ENCODE results near the gene CD5L.

Gene CD5L

DNA sequence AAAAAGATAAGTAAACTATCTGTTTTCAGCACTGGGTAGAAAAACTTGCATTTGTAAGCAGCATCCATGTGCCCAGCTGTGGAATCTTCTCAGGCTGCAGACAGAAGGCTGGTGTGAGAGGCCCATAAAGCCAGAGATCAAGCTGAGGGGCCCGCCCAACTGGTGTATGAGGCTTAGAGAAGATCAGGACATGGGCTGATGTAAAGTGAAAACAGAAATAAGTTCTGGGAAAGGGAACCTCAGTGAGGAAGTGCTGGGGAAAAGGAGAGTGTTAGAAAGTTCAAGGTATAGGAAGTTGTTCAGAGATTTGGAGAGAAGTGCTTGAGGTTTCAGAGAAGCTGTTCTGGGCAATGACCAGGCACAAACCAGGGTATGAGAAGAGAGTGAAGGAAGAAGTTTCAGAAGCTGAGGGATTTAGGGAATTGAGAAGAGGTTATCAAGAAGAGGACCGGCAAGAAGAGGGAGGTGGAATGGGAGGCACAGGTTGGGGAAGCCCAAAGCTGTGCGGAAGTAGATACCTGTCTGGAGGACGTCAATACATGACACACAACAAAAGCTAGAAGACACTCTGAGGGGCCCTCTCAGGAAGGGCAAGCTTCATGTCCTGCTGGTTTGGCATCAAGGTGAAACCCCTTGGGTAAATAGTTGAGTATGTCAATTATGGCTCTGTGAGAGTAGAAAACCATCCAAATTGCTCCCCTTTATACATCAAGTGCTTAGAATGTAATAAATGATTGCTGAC, 2.7 kb upstream of the CD5L start:
- Histone ChIP-seq H3K27ac (ENCODE audit: low read depth, low read length, severe bottlenecking) (no peak overlapping the region), H3K9me3 (ENCODE audit: control insufficient read depth, low read length) (no peaks in the 10 kb centered on the region), H3K4me3 (ENCODE audit: extremely low read depth, insufficient read depth, low read length, poor library complexity, severe bottlenecking) (no peak overlapping the region), H3K4me1 (ENCODE audit: control insufficient read depth, insufficient read depth, low read length, poor library complexity, severe bottlenecking) (no peaks in the 10 kb centered on the region), H3K36me3 (ENCODE audit: control insufficient read depth, insufficient read depth, low read length) (no peaks in the 10 kb centered on the region)
- 73 to 94% methylated on average over 1 to 2 of the region's 4 CpGs for WGBS, 2 experiments (ENCODE audit: insufficient coverage in 2 of 2)

DNA sequence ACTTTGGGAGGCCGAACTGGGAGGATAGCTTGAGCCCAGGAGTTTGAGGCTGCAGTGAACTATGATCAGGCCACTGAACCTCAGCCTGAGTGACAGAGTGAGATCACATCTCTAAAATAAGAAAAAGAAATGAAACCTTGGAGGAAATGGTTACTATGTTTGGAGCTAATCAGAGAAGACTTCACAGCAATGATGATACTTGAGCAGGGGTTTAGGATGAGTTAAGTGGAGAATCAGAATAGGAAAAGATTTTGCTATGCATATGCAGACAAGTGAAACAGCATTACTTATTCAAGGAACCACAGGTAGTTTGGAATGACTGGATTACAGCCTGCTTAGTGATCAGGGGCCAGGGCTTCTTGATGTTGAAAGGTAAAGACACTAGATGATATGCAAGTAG, 1.3 kb upstream of the CD5L start:
- WGBS, 2 experiments (ENCODE audit: insufficient coverage in 2 of 2) = 91% methylated on average over 1 of the region's 1 CpG; no CpG with 5 or more reads in 1 of the 2 experiments
- Histone ChIP-seq H3K27ac (ENCODE audit: low read depth, low read length, severe bottlenecking) (no peak overlapping the region), H3K4me3 (ENCODE audit: extremely low read depth, insufficient read depth, low read length, poor library complexity, severe bottlenecking) (no peak overlapping the region), H3K4me1 (ENCODE audit: control insufficient read depth, insufficient read depth, low read length, poor library complexity, severe bottlenecking) (no peaks in the 10 kb centered on the region), H3K36me3 (ENCODE audit: control insufficient read depth, insufficient read depth, low read length) (no peaks in the 10 kb centered on the region), H3K9me3 (ENCODE audit: control insufficient read depth, low read length) (no peaks in the 10 kb centered on the region)

DNA sequence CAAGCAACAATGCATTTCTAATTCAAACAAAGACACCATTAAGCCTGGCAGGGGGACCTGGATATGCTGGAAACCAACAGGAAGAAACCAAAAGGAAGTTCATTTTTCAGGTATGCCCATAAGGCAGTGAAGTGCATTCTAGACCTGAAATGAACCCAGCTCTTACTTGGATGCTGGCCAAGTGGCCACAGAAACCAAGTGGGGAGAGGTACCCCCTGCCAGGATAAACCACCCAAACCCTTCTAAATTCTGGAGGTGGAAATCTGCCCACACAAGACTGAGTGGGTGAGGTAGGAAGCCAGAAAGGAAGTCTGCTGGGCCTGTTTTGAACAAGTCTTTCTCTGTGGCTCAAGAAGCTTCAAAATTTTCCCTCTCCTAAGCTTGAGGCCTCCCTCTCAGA, 2.6 kb downstream of the CD5L start:
- H3K27ac ChIP-seq (ENCODE audit: low read depth, low read length, severe bottlenecking) = no peak overlapping the region
- H3K9me3 ChIP-seq (ENCODE audit: control insufficient read depth, low read length) = no peaks in the 10 kb centered on the region
- H3K4me3 ChIP-seq (ENCODE audit: extremely low read depth, insufficient read depth, low read length, poor library complexity, severe bottlenecking) = no peak overlapping the region
- H3K4me1 ChIP-seq (ENCODE audit: control insufficient read depth, insufficient read depth, low read length, poor library complexity, severe bottlenecking) = no peaks in the 10 kb centered on the region
- H3K36me3 ChIP-seq (ENCODE audit: control insufficient read depth, insufficient read depth, low read length) = no peaks in the 10 kb centered on the region

DNA sequence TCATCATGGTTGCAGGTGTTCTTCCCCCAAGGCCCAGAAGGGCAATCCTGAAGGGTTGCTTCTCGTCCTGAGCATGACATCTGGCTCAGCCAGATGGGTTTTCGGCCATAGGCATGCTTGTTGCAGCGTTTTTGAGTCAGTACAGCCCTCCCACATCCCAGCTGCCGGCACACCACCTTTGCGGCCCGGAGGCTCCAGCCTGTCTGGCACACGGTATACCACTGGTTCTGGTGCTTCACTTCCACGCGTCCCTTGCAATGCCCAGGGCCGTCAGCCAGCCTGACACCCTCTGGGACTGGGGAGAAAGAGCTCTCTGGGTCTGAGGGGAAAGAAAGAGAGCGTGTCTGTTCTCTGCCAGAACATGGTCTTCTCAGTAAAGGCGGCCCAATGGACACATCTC, 7.2 kb downstream of the CD5L start:
- no peak overlapping the region for H3K4me3 ChIP-seq (ENCODE audit: extremely low read depth, insufficient read depth, low read length, poor library complexity, severe bottlenecking)
- no peaks in the 10 kb centered on the region for H3K36me3 ChIP-seq (ENCODE audit: control insufficient read depth, insufficient read depth, low read length)
- WGBS, 2 experiments (ENCODE audit: insufficient coverage in 2 of 2) = 90% methylated on average over 11 of the region's 12 CpGs
- H3K9me3 ChIP-seq (ENCODE audit: control insufficient read depth, low read length) = no peaks in the 10 kb centered on the region
- H3K27ac ChIP-seq (ENCODE audit: low read depth, low read length, severe bottlenecking) = no peak overlapping the region
- no peaks in the 10 kb centered on the region for H3K4me1 ChIP-seq (ENCODE audit: control insufficient read depth, insufficient read depth, low read length, poor library complexity, severe bottlenecking)

DNA sequence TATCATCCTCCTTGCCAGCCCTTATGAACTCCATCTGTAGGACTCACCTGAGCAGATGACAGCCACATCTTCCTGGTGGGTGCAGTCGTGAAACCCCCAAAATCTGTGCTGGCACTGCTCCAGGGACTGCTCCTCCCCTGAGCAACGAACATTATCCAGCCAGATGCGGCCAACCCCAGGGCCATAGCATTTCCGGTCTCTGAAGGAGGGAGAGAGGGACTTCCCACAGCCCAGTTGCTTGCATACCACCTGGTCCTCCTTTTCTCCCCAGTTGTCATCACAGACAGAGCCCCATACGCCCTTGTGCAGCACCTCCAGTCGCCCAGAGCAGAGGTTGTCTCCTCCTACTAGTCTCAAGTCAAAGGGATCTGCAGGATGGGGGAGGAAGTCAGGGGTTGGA, 8.5 kb downstream of the CD5L start:
- no peaks in the 10 kb centered on the region for H3K36me3 ChIP-seq (ENCODE audit: control insufficient read depth, insufficient read depth, low read length)
- H3K4me3 ChIP-seq (ENCODE audit: extremely low read depth, insufficient read depth, low read length, poor library complexity, severe bottlenecking) = no peak overlapping the region
- H3K9me3 ChIP-seq (ENCODE audit: control insufficient read depth, low read length) = no peaks in the 10 kb centered on the region
- H3K27ac ChIP-seq (ENCODE audit: low read depth, low read length, severe bottlenecking) = no peak overlapping the region
- no peaks in the 10 kb centered on the region for H3K4me1 ChIP-seq (ENCODE audit: control insufficient read depth, insufficient read depth, low read length, poor library complexity, severe bottlenecking)
- 70 to 100% methylated on average over 1 to 3 of the region's 6 CpGs for WGBS, 2 experiments (ENCODE audit: insufficient coverage in 2 of 2)

DNA sequence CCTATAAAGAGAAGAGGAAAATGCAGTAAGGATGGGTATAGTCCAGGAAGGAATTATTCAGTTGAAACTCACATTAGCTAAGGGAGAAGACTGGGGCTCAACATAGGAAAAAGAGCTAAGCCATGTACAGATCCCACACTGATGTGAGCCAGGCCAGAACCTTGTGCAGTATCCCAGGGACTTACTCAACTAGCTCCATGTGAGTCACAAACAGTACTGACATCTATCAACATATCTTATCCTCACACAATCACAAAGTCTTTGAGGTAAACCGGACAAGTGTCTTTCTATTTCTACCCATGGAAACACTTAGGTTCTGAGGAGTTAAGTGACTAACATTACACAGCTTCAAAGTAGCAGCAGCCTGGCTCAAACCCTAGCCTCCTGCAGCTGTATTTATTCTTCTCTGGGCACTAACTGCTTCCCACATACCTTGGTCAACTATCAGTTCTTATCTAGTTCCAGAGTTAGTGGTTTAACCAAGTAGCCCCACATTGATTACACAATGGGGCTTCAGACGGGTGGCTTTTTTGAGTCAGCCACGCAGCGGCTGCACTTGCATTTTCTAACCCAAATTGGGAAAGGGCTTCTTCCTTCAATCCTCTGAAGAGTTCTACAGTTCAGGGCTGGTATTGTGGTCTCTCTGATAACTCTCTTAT, 9.5 kb downstream of the CD5L start:
- peak overlapping the region; percentile 55 for H3K27ac ChIP-seq (ENCODE audit: low read depth, low read length, severe bottlenecking)
- H3K4me1 ChIP-seq (ENCODE audit: control insufficient read depth, insufficient read depth, low read length, poor library complexity, severe bottlenecking) = no peaks in the 10 kb centered on the region
- no peaks in the 10 kb centered on the region for H3K9me3 ChIP-seq (ENCODE audit: control insufficient read depth, low read length)
- WGBS, 2 experiments (ENCODE audit: insufficient coverage in 2 of 2) = 75 to 85% methylated on average over 1 to 4 of the region's 4 CpGs
- H3K4me3 ChIP-seq (ENCODE audit: extremely low read depth, insufficient read depth, low read length, poor library complexity, severe bottlenecking) = no peak overlapping the region
- no peaks in the 10 kb centered on the region for H3K36me3 ChIP-seq (ENCODE audit: control insufficient read depth, insufficient read depth, low read length)

DNA sequence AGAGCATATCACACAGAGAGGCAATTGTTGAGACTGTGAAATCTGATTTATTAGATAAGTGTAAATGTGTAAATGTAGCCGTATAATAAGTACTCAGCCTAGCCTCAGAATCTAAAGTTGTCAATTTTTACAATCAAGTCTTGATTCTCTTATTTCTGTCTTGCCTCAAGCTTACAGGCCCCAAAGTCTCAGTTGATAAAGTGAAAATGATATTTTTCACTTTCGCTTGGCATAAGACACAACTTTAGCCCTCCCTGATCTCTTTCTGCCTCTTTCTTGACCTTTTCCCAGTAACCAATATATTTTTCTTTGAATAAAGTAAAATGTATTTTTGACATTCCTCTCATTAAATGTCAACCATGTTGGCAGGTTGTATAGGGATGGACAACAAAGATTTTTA, 10.7 kb downstream of the CD5L start:
- H3K4me1 ChIP-seq (ENCODE audit: control insufficient read depth, insufficient read depth, low read length, poor library complexity, severe bottlenecking) = no peaks in the 10 kb centered on the region

DNA sequence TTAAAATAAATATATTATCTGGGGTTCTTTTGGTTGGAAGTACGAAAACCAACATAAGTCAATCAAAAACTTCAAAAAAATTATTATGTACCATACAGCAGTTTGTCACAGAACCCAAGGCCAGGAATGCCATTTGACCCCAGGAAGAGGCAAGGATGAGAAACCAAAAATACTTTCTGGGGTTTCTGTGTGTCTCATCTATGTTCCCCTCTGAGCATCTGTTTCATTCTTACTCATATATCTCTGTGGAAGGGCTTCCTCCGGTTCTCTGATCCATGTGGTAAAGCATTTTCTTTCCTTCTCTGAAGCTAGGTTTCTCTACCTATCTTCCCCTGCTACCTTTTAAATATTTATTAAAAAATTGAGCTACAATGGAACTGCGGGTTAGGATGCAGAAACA, 11.9 kb downstream of the CD5L start:
- 80% methylated on average over 1 of the region's 3 CpGs; no CpG with 5 or more reads in 1 of the 2 experiments for WGBS, 2 experiments (ENCODE audit: insufficient coverage in 2 of 2)
- Histone ChIP-seq H3K36me3 (ENCODE audit: control insufficient read depth, insufficient read depth, low read length) (no peaks in the 10 kb centered on the region), H3K4me1 (ENCODE audit: control insufficient read depth, insufficient read depth, low read length, poor library complexity, severe bottlenecking) (no peaks in the 10 kb centered on the region), H3K27ac (ENCODE audit: low read depth, low read length, severe bottlenecking) (no peak overlapping the region), H3K4me3 (ENCODE audit: extremely low read depth, insufficient read depth, low read length, poor library complexity, severe bottlenecking) (no peak overlapping the region), H3K9me3 (ENCODE audit: control insufficient read depth, low read length) (no peaks in the 10 kb centered on the region)

More for the DNA sequence above, 10.7 kb downstream of the CD5L start:
- Histone ChIP-seq H3K27ac (ENCODE audit: low read depth, low read length, severe bottlenecking) (no peak overlapping the region), H3K4me3 (ENCODE audit: extremely low read depth, insufficient read depth, low read length, poor library complexity, severe bottlenecking) (no peak overlapping the region), H3K9me3 (ENCODE audit: control insufficient read depth, low read length) (no peaks in the 10 kb centered on the region), H3K36me3 (ENCODE audit: control insufficient read depth, insufficient read depth, low read length) (no peaks in the 10 kb centered on the region)
- no CpG with 5 or more reads among the region's 2 CpGs for WGBS, 2 experiments (ENCODE audit: insufficient coverage in 2 of 2)

DNA sequence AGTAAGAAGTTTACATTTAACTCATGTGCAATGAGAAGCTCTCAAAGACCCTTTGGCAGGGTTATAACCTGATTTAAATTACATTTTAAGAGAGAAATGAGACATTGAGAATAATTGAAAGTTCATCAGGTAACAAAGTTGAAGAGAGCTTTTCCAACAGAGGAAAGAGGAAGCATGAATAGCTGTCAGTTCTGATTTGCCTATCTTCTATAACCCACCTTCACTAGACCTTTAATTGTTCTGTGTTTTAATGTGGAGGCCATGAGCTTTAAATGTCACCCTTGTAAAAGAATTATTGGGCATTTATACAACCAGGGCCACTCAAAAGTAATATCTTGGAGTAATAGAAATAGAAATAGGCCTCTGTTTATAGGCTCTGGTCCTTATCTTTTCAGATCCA, 12.4 kb downstream of the CD5L start:
- H3K4me1 ChIP-seq (ENCODE audit: control insufficient read depth, insufficient read depth, low read length, poor library complexity, severe bottlenecking) = no peaks in the 10 kb centered on the region
- H3K9me3 ChIP-seq (ENCODE audit: control insufficient read depth, low read length) = no peaks in the 10 kb centered on the region
- no peaks in the 10 kb centered on the region for H3K36me3 ChIP-seq (ENCODE audit: control insufficient read depth, insufficient read depth, low read length)
- H3K27ac ChIP-seq (ENCODE audit: low read depth, low read length, severe bottlenecking) = no peak overlapping the region
- no peak overlapping the region for H3K4me3 ChIP-seq (ENCODE audit: extremely low read depth, insufficient read depth, low read length, poor library complexity, severe bottlenecking)

DNA sequence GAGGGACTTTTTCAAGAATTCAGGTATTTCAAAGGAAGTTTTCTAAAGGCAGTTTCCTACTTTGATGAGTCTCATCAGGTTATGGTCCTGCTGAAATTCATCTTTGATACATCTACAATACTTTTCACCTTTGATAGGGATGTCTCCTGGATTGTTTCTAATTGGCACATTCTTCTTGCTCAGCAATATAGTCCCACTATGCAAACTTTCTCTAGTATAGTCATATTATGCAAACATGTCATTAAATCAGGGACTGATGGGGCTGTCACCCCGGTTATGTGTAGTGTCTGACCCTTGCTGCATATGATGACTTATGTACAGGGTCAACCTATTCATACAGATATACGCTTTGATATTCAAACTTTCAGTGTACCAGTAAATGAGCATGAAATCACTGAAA, 21.3 kb downstream of the CD5L start:
- Histone ChIP-seq H3K4me1 (ENCODE audit: control insufficient read depth, insufficient read depth, low read length, poor library complexity, severe bottlenecking) (no peaks in the 10 kb centered on the region), H3K27ac (ENCODE audit: low read depth, low read length, severe bottlenecking) (no peak overlapping the region)
- 100% methylated on average over 1 of the region's 2 CpGs; no CpG with 5 or more reads in 1 of the 2 experiments for WGBS, 2 experiments (ENCODE audit: insufficient coverage in 2 of 2)

DNA sequence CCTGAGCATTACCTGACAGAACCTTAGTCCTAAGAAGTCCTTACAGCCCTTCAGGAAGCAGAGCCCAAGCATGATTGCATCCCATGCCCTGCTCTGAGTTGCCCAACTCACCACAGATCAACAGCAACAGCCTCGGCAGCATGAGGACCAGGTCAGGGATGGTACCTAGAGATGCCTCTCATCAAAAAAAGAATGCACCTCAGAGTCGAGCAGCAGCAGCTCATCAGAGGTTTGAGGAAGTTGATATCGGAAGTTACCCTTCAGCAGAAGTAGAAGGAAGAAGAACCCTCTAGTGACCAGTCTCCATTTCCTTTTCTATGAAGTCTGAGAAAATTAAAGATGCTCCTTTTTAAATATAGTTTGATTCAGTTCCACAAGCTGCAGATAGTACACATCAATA, 21.7 kb downstream of the CD5L start, which contains the start of gene FCRL1:
Gene FCRL1 (minus strand): TSS at position 225 of the 400 bp plus-strand sequence. CDS start 83 bp downstream, at position 142.
- Histone ChIP-seq H3K36me3 (ENCODE audit: control insufficient read depth, insufficient read depth, low read length) (no peaks in the 10 kb centered on the region), H3K4me1 (ENCODE audit: control insufficient read depth, insufficient read depth, low read length, poor library complexity, severe bottlenecking) (no peaks in the 10 kb centered on the region), H3K9me3 (ENCODE audit: control insufficient read depth, low read length) (no peaks in the 10 kb centered on the region), H3K4me3 (ENCODE audit: extremely low read depth, insufficient read depth, low read length, poor library complexity, severe bottlenecking) (no peak within 1 kb of the TSS), H3K27ac (ENCODE audit: low read depth, low read length, severe bottlenecking) (no peak within 1 kb of the TSS)
- 80 to 93% methylated on average over 1 to 3 of the region's 3 CpGs for WGBS, 2 experiments (ENCODE audit: insufficient coverage in 2 of 2)

More for the DNA sequence above, 21.3 kb downstream of the CD5L start:
- Histone ChIP-seq H3K9me3 (ENCODE audit: control insufficient read depth, low read length) (no peaks in the 10 kb centered on the region), H3K4me3 (ENCODE audit: extremely low read depth, insufficient read depth, low read length, poor library complexity, severe bottlenecking) (no peak overlapping the region), H3K36me3 (ENCODE audit: control insufficient read depth, insufficient read depth, low read length) (no peaks in the 10 kb centered on the region)

Measured in mesodermal cell (in vitro differentiated cells).